OCI-LY7 (cell line): ENCODE measurements around the gene FOXO3B. TPM values are rescaled to one million over a fixed set of nuclear protein-coding genes. Genes with fewer than 3 reads are reported as not detected.
"Not testable (repeated sequence)": the region's sequence is repeated elsewhere in the genome, so short reads cannot be mapped to it uniquely, and the experiment has no call there.

Experiments used
- Bru-seq: library from RNA; stranded (reverse); fragments of 400-500 nt; gene quantifications from one replicate; lab custom pipeline; 2021; lab: Mats Ljungman, UMichigan
- BruChase-seq, 2 experiments: library from RNA; stranded (reverse); fragments of 400-500 nt; gene quantifications; one replicate each; lab custom pipeline; 2021; lab: Mats Ljungman, UMichigan
- BruUV-seq: library from RNA; stranded (reverse); fragments of 400-500 nt; replicated peaks from 2 replicates; lab custom pipeline; 2021; lab: Mats Ljungman, UMichigan
- CTCF ChIA-PET: fragments of 300-600 bp; sonication (Branson Sonifier 250); formaldehyde crosslinking; loops from one replicate; lab custom pipeline; 2022; ENCODE audit warnings: antibody characterized with exemption; ENCODE audit not compliant: unreplicated experiment; lab: Charles Lee
- POLR2A ChIA-PET: fragments of 300-600 bp; sonication (Branson Sonifier 250); formaldehyde crosslinking; loops from one replicate; lab custom pipeline; 2022; ENCODE audit warnings: antibody characterized with exemption; lab: Charles Lee
- DNase-seq: peaks from one replicate; pipeline ENCODE4 v3.0.0-alpha.2; 2015; ENCODE audit warnings: low spot score
- H2AFZ ChIP-seq: fragments of 200-600 bp; sonication (generic), shearing (Covaris generic); 2 replicates; pipeline ENCODE4 v1.6.1; 2014; ENCODE audit warnings: mild to moderate bottlenecking, antibody characterized with exemption, low read length, moderate library complexity
- H3K27ac ChIP-seq: fragments of 200-600 bp; sonication (generic); 2 replicates; pipeline ENCODE4 v1.5.1; 2014; ENCODE audit warnings: mixed run types, low read depth, mild to moderate bottlenecking, moderate library complexity, low read length, inconsistent platforms; ENCODE audit not compliant: poor library complexity, severe bottlenecking
- H3K36me3 ChIP-seq: fragments of 200-600 bp; sonication (generic); 2 replicates; pipeline ENCODE4 v1.6.1; 2014; ENCODE audit warnings: mild to moderate bottlenecking, antibody characterized with exemption, low read length, moderate library complexity, mixed read lengths; ENCODE audit not compliant: insufficient read depth
- H3K4me1 ChIP-seq: fragments of 200-600 bp; sonication (generic); 2 replicates; pipeline ENCODE4 v1.5.1; 2014; ENCODE audit warnings: mild to moderate bottlenecking, low read length; ENCODE audit not compliant: insufficient read depth, poor library complexity, severe bottlenecking
- H3K4me2 ChIP-seq: fragments of 200-600 bp; sonication (generic); 2 replicates; pipeline ENCODE4 v1.6.1; 2014; ENCODE audit warnings: mild to moderate bottlenecking, low read length
- H3K4me3 ChIP-seq: fragments of 200-600 bp; sonication (generic); 2 replicates; pipeline ENCODE4 v1.5.1; 2014; ENCODE audit warnings: mild to moderate bottlenecking, low read depth, low read length; ENCODE audit not compliant: poor library complexity, severe bottlenecking
- H3K79me2 ChIP-seq: fragments of 200-600 bp; sonication (generic); 2 replicates; pipeline ENCODE4 v1.6.1; 2016; ENCODE audit warnings: low read depth, mild to moderate bottlenecking, low read length, moderate library complexity, mixed read lengths; ENCODE audit not compliant: insufficient read depth
- H3K9me2 ChIP-seq: fragments of 200-600 bp; sonication (generic); 2 replicates; pipeline ENCODE4 v1.6.1; 2016; ENCODE audit warnings: mild to moderate bottlenecking, low read length, mixed read lengths; ENCODE audit not compliant: insufficient read depth
- H3K9me3 ChIP-seq: fragments of 200-600 bp; sonication (generic); 2 replicates; pipeline ENCODE4 v1.6.1; 2014; ENCODE audit warnings: mild to moderate bottlenecking, mixed run types, low read length, mixed read lengths
- H4K20me1 ChIP-seq: fragments of 200-600 bp; sonication (generic); 2 replicates; pipeline ENCODE4 v1.6.1; 2014; ENCODE audit warnings: mild to moderate bottlenecking, antibody characterized with exemption, low read length, moderate library complexity, mixed read lengths; ENCODE audit not compliant: insufficient read depth
- intact Hi-C: fragments of 100-400 bp; cut with micrococcal nuclease; formaldehyde crosslinking; loops from one replicate; pipeline ENCODE4 v1.10.0; 2022; ENCODE audit not compliant: unreplicated experiment
- long read RNA-seq: library from polyadenylated mRNA; stranded (forward); transcript quantifications from one replicate; pipeline ENCODE4 v2.0.0, GENCODE V29; 2022
- total RNA-seq, 2 experiments: library from RNA; depleted of rRNA in 1 of 2; stranded (reverse); fragments of >200 nt in 1 of 2; shearing (Covaris generic) in 1 of 2; gene quantifications; 2 replicates each; pipeline ENCODE4 v1.2.3, GENCODE V29; 2014 to 2022

FOXO3B gene
- 0.70 and 1.7 TPM in 2 replicates for total RNA-seq (2014; rRNA removed; shearing (Covaris generic))
- total RNA-seq (2022) = 0.98 and 1.2 TPM in 2 replicates
- Bru-seq, nascent RNA = percentile 30 among the genes with signal in this experiment
- percentile 23 among the genes with signal in this experiment for BruChase-seq, experiment 1, labeled RNA remaining after a 6-hour chase
- percentile 42 among the genes with signal in this experiment for BruChase-seq, experiment 2, labeled RNA remaining after a 2-hour chase
- long read RNA-seq, partial matches to known transcripts = 0 of 1 reads
- long read RNA-seq, other reads (novel, unspliced or antisense) = 0 of 1 reads

GRCh38 chr17:18681767-18682571 lies at the start of gene FOXO3B:
TSS of gene FOXO3B (minus strand) at chr17:18682314. CDS start at chr17:18681651, 663 bp downstream.
- H4K20me1 ChIP-seq, intact Hi-C loops, H3K79me2 ChIP-seq, CTCF ChIA-PET, H3K27ac ChIP-seq, POLR2A ChIA-PET, H3K9me3 ChIP-seq, BruUV-seq, H3K4me1 ChIP-seq, H3K36me3 ChIP-seq, H3K9me2 ChIP-seq: not testable (repeated sequence)
- Histone ChIP-seq H3K4me2 (peak within 1 kb of the TSS; percentile 51), H3K4me3 (peak within 1 kb of the TSS; percentile 52), H2AFZ (peak within 1 kb of the TSS; percentile 31; the same call in 1 of the 2 replicates)
- peak; percentile 55 for DNase-seq

- H4K20me1 ChIP-seq, H3K4me3 ChIP-seq, H3K4me1 ChIP-seq, H3K27ac ChIP-seq, POLR2A ChIA-PET, CTCF ChIA-PET, DNase-seq, H3K79me2 ChIP-seq, H3K4me2 ChIP-seq, H3K36me3 ChIP-seq, H3K9me2 ChIP-seq, intact Hi-C loops, BruUV-seq, H2AFZ ChIP-seq, H3K9me3 ChIP-seq: not testable (repeated sequence)
These were observed 41.4 kb upstream of the FOXO3B start for GRCh38 chr17:18723509-18723908.

- H3K4me2 ChIP-seq, H3K27ac ChIP-seq, DNase-seq, H2AFZ ChIP-seq, intact Hi-C loops, H3K36me3 ChIP-seq, H3K4me1 ChIP-seq, POLR2A ChIA-PET, H3K9me3 ChIP-seq, CTCF ChIA-PET, H4K20me1 ChIP-seq, H3K4me3 ChIP-seq, H3K9me2 ChIP-seq, H3K79me2 ChIP-seq, BruUV-seq: not testable (repeated sequence)
These were observed 40.5 kb upstream of the FOXO3B start for GRCh38 chr17:18722612-18723011.

- H3K27ac ChIP-seq, H3K9me3 ChIP-seq, CTCF ChIA-PET, intact Hi-C loops, DNase-seq, BruUV-seq, H4K20me1 ChIP-seq, POLR2A ChIA-PET, H3K4me3 ChIP-seq, H3K36me3 ChIP-seq, H3K4me1 ChIP-seq, H3K4me2 ChIP-seq, H2AFZ ChIP-seq, H3K9me2 ChIP-seq, H3K79me2 ChIP-seq: not testable (repeated sequence)
These were observed 39.8 kb upstream of the FOXO3B start for GRCh38 chr17:18721775-18722547.

- H2AFZ ChIP-seq, H3K36me3 ChIP-seq, H3K4me2 ChIP-seq, POLR2A ChIA-PET, intact Hi-C loops, H3K4me3 ChIP-seq, BruUV-seq, H3K79me2 ChIP-seq, H4K20me1 ChIP-seq, H3K9me2 ChIP-seq, H3K4me1 ChIP-seq, DNase-seq, H3K9me3 ChIP-seq, H3K27ac ChIP-seq, CTCF ChIA-PET: not testable (repeated sequence)
These were observed 37.5 kb upstream of the FOXO3B start for GRCh38 chr17:18719428-18720110.
